HEK293 (cell line): ENCODE results near the gene MRPS18A.
A peak's percentile ranks its signal among the peaks of the same experiment; 100 is the strongest.

Experiments used
- GLIS1 ChIP-seq: fragments of 450-650 bp; formaldehyde crosslinking; IDR thresholded peaks from 2 replicates; pipeline ENCODE4 v1.5.1; 2016; ENCODE audit warnings: missing biosample characterization, missing genetic modification characterization
- INSM2 ChIP-seq: fragments of 450-650 bp; formaldehyde crosslinking; IDR thresholded peaks from 2 replicates; pipeline ENCODE4 v1.5.1; 2016; ENCODE audit warnings: missing biosample characterization, missing genetic modification characterization
- KLF17 ChIP-seq: fragments of 450-650 bp; formaldehyde crosslinking; IDR thresholded peaks from 2 replicates; pipeline ENCODE4 v1.5.1; 2016; ENCODE audit warnings: missing biosample characterization, missing genetic modification characterization
- KLF8 ChIP-seq: fragments of 450-650 bp; formaldehyde crosslinking; IDR thresholded peaks from 2 replicates; pipeline ENCODE4 v1.5.1; 2016; ENCODE audit warnings: missing biosample characterization, missing genetic modification characterization
- KLF9 ChIP-seq: fragments of 450-650 bp; formaldehyde crosslinking; IDR thresholded peaks from 2 replicates; pipeline ENCODE4 v1.5.1; 2016; ENCODE audit warnings: missing biosample characterization, missing genetic modification characterization, low read depth
- OSR2 ChIP-seq: fragments of 450-650 bp; formaldehyde crosslinking; IDR thresholded peaks from 2 replicates; pipeline ENCODE4 v1.5.1; 2016; ENCODE audit warnings: missing biosample characterization, missing genetic modification characterization
- PBX3 ChIP-seq: sonication (generic); formaldehyde crosslinking; IDR thresholded peaks from 2 replicates; pipeline ENCODE4 v1.8.1; 2022; ENCODE audit warnings: mild to moderate bottlenecking, moderate library complexity, missing genetic modification reagents
- PRDM6 ChIP-seq: fragments of 450-650 bp; formaldehyde crosslinking; IDR thresholded peaks from 2 replicates; pipeline ENCODE4 v1.5.1; 2017; ENCODE audit warnings: missing biosample characterization, missing genetic modification characterization
- SALL2 ChIP-seq: fragments of 450-650 bp; formaldehyde crosslinking; IDR thresholded peaks from 2 replicates; pipeline ENCODE4 v1.5.0; 2017; ENCODE audit warnings: missing biosample characterization, mild to moderate bottlenecking, missing genetic modification characterization, borderline replicate concordance
- SP7 ChIP-seq: fragments of 450-650 bp; formaldehyde crosslinking; IDR thresholded peaks from 2 replicates; pipeline ENCODE4 v1.5.1; 2016; ENCODE audit warnings: missing biosample characterization, missing genetic modification characterization
- ZBTB17 ChIP-seq: fragments of 450-650 bp; formaldehyde crosslinking; IDR thresholded peaks from 2 replicates; pipeline ENCODE4 v1.5.1; 2016; ENCODE audit warnings: missing biosample characterization, missing genetic modification characterization
- ZBTB48 ChIP-seq: fragments of 450-650 bp; formaldehyde crosslinking; IDR thresholded peaks from 2 replicates; pipeline ENCODE4 v1.5.1; 2016; ENCODE audit warnings: missing biosample characterization, missing genetic modification characterization
- ZEB2 ChIP-seq: fragments of 450-650 bp; formaldehyde crosslinking; IDR thresholded peaks from 2 replicates; pipeline ENCODE4 v1.5.1; 2016; ENCODE audit warnings: missing biosample characterization, missing genetic modification characterization
- ZFP37 ChIP-seq: fragments of 450-650 bp; formaldehyde crosslinking; IDR thresholded peaks from 2 replicates; pipeline ENCODE4 v1.5.1; 2016; ENCODE audit warnings: missing biosample characterization, missing genetic modification characterization
- ZNF114 ChIP-seq: fragments of 450-650 bp; formaldehyde crosslinking; IDR thresholded peaks from 2 replicates; pipeline ENCODE4 v1.5.0; 2017; ENCODE audit warnings: missing biosample characterization, missing genetic modification characterization
- ZNF16 ChIP-seq: fragments of 450-650 bp; formaldehyde crosslinking; IDR thresholded peaks from 2 replicates; pipeline ENCODE4 v1.5.1; 2016; ENCODE audit warnings: low read depth, missing biosample characterization, missing genetic modification characterization
- ZNF19 ChIP-seq: fragments of 450-650 bp; formaldehyde crosslinking; IDR thresholded peaks from 2 replicates; pipeline ENCODE4; 2016; ENCODE audit warnings: missing biosample characterization, missing genetic modification characterization, low read depth
- ZNF2 ChIP-seq: fragments of 450-650 bp; formaldehyde crosslinking; IDR thresholded peaks from 2 replicates; pipeline ENCODE4 v1.5.1; 2016; ENCODE audit warnings: missing biosample characterization, missing genetic modification characterization
- ZNF248 ChIP-seq: fragments of 450-650 bp; formaldehyde crosslinking; IDR thresholded peaks from 2 replicates; pipeline ENCODE4 v1.5.1; 2017; ENCODE audit warnings: missing biosample characterization, missing genetic modification characterization
- ZNF416 ChIP-seq: fragments of 450-650 bp; formaldehyde crosslinking; IDR thresholded peaks from 2 replicates; pipeline ENCODE4 v1.5.1; 2016; ENCODE audit warnings: missing biosample characterization, missing genetic modification characterization
- ZNF701 ChIP-seq: fragments of 450-650 bp; formaldehyde crosslinking; IDR thresholded peaks from 2 replicates; pipeline ENCODE4 v1.5.1; 2016; ENCODE audit warnings: missing biosample characterization, missing genetic modification characterization
- ZNF747 ChIP-seq: fragments of 450-650 bp; formaldehyde crosslinking; IDR thresholded peaks from 2 replicates; pipeline ENCODE4 v1.5.1; 2016; ENCODE audit warnings: missing biosample characterization, missing genetic modification characterization
- ZNF76 ChIP-seq: fragments of 450-650 bp; formaldehyde crosslinking; IDR thresholded peaks from 2 replicates; pipeline ENCODE4; 2016; ENCODE audit warnings: low read depth, missing biosample characterization, missing genetic modification characterization, borderline replicate concordance
- ZNF768 ChIP-seq: fragments of 450-650 bp; formaldehyde crosslinking; IDR thresholded peaks from 2 replicates; pipeline ENCODE4 v1.5.1; 2018; ENCODE audit warnings: missing biosample characterization, mild to moderate bottlenecking, missing genetic modification characterization
- ZNF785 ChIP-seq: fragments of 450-650 bp; formaldehyde crosslinking; IDR thresholded peaks from 2 replicates; pipeline ENCODE4 v1.5.1; 2016; ENCODE audit warnings: missing biosample characterization, missing genetic modification characterization
- ZNF837 ChIP-seq: fragments of 450-650 bp; formaldehyde crosslinking; IDR thresholded peaks from 2 replicates; pipeline ENCODE4 v1.5.1; 2016; ENCODE audit warnings: missing biosample characterization, missing genetic modification characterization
- ZNF843 ChIP-seq: fragments of 450-650 bp; formaldehyde crosslinking; IDR thresholded peaks from 2 replicates; pipeline ENCODE4 v1.5.1; 2016; ENCODE audit warnings: missing biosample characterization, missing genetic modification characterization
- ZXDB ChIP-seq: fragments of 450-650 bp; formaldehyde crosslinking; IDR thresholded peaks from 2 replicates; pipeline ENCODE4 v1.5.1; 2016; ENCODE audit warnings: missing biosample characterization, missing genetic modification characterization
- TF ChIP-seq, protein P1 (sequence below): IDR thresholded peaks from 2 replicates; pipeline ENCODE4 v1.6.1; 2011; ENCODE audit warnings: mild to moderate bottlenecking, low read depth, low read length, borderline replicate concordance
- TF ChIP-seq, protein P2 (sequence below): fragments of 450-650 bp; formaldehyde crosslinking; IDR thresholded peaks from 2 replicates; pipeline ENCODE4 v1.5.1; 2017; ENCODE audit warnings: missing biosample characterization, missing genetic modification characterization
- TF ChIP-seq, protein P3 (sequence below): fragments of 450-650 bp; formaldehyde crosslinking; IDR thresholded peaks from 2 replicates; pipeline ENCODE4 v1.5.1; 2016; ENCODE audit warnings: missing biosample characterization, missing genetic modification characterization, low read depth
- TF ChIP-seq, protein P4 (sequence below): fragments of 450-650 bp; formaldehyde crosslinking; IDR thresholded peaks from 2 replicates; pipeline ENCODE4 v1.5.1; 2016; ENCODE audit warnings: missing biosample characterization, missing genetic modification characterization

Gene MRPS18A

GRCh38 chr6:43629104-43629504 is 58.5 kb downstream of the MRPS18A start, which contains the start of gene GTPBP2 (continued):
- TF ChIP-seq ZNF747 (tag by site-specific recombination) (no peak), ZBTB48 (tag by site-specific recombination) (no peak), ZNF785 (tag by site-specific recombination) (no peak), KLF8 (peak; percentile 95), ZNF19 (no peak), GLIS1 (tag by site-specific recombination) (peak; percentile 50; the same call in 1 of the 2 replicates), SALL2 (tag by site-specific recombination) (no peak), ZNF837 (tag by site-specific recombination) (no peak), ZNF768 (tag by site-specific recombination) (no peak), INSM2 (tag by site-specific recombination) (no peak), KLF9 (peak; percentile 64), ZNF248 (tag by site-specific recombination) (no peak), ZNF16 (tag by site-specific recombination) (no peak), ZNF114 (tag by site-specific recombination) (no peak), ZXDB (tag by site-specific recombination) (peak; percentile 89), ZEB2 (tag by site-specific recombination) (no peak), ZBTB17 (tag by site-specific recombination) (peak; percentile 62; the same call in 1 of the 2 replicates), PBX3 (CRISPR knock-in tag) (no peak), ZFP37 (tag by site-specific recombination) (no peak), SP7 (no peak), PRDM6 (tag by site-specific recombination) (no peak), OSR2 (tag by site-specific recombination) (no peak), ZNF76 (peak; percentile 98), ZNF843 (tag by site-specific recombination) (no peak), ZNF701 (tag by site-specific recombination) (no peak), ZNF2 (tag by site-specific recombination) (no peak), ZNF416 (no peak), KLF17 (tag by site-specific recombination) (no peak)
- TF ChIP-seq, protein P1, sequence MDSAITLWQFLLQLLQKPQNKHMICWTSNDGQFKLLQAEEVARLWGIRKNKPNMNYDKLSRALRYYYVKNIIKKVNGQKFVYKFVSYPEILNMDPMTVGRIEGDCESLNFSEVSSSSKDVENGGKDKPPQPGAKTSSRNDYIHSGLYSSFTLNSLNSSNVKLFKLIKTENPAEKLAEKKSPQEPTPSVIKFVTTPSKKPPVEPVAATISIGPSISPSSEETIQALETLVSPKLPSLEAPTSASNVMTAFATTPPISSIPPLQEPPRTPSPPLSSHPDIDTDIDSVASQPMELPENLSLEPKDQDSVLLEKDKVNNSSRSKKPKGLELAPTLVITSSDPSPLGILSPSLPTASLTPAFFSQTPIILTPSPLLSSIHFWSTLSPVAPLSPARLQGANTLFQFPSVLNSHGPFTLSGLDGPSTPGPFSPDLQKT: no peak
- TF ChIP-seq, protein P2, sequence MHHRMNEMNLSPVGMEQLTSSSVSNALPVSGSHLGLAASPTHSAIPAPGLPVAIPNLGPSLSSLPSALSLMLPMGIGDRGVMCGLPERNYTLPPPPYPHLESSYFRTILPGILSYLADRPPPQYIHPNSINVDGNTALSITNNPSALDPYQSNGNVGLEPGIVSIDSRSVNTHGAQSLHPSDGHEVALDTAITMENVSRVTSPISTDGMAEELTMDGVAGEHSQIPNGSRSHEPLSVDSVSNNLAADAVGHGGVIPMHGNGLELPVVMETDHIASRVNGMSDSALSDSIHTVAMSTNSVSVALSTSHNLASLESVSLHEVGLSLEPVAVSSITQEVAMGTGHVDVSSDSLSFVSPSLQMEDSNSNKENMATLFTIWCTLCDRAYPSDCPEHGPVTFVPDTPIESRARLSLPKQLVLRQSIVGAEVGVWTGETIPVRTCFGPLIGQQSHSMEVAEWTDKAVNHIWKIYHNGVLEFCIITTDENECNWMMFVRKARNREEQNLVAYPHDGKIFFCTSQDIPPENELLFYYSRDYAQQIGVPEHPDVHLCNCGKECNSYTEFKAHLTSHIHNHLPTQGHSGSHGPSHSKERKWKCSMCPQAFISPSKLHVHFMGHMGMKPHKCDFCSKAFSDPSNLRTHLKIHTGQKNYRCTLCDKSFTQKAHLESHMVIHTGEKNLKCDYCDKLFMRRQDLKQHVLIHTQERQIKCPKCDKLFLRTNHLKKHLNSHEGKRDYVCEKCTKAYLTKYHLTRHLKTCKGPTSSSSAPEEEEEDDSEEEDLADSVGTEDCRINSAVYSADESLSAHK (tag by site-specific recombination): no peak
- TF ChIP-seq, protein P3, sequence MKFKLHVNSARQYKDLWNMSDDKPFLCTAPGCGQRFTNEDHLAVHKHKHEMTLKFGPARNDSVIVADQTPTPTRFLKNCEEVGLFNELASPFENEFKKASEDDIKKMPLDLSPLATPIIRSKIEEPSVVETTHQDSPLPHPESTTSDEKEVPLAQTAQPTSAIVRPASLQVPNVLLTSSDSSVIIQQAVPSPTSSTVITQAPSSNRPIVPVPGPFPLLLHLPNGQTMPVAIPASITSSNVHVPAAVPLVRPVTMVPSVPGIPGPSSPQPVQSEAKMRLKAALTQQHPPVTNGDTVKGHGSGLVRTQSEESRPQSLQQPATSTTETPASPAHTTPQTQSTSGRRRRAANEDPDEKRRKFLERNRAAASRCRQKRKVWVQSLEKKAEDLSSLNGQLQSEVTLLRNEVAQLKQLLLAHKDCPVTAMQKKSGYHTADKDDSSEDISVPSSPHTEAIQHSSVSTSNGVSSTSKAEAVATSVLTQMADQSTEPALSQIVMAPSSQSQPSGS (tag by site-specific recombination): no peak
- TF ChIP-seq, protein P4, sequence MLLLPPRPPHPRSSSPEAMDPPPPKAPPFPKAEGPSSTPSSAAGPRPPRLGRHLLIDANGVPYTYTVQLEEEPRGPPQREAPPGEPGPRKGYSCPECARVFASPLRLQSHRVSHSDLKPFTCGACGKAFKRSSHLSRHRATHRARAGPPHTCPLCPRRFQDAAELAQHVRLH (tag by site-specific recombination): no peak
